ENCODE results near the gene NENF.

DNA sequence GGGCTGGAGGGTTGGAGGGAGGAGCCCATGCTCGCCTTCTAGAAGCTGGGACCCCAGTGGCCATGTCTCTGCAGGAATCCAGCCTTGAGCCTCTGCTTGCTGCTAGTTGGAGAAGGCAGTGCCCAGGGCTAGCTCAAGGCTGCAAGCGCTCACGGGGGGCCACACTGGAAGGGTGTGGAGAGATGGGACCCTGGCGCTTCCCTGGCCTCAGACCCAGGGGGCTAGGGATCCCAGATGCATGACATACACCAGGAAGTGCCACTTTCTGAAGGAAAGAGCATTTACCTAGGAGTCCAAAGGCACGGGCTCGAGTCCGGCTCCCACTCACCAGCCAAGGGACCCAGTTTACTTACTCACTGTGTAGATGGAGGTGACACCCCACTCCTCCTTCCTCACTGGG lies 32.6 kb downstream of the NENF start:
- TF ChIP-seq ZNF565 (CRISPR knock-in tag; conservative IDR thresholded peaks at IDR 0.05; ENCODE audit: low read depth) (no peak), ZFP30 (CRISPR knock-in tag; IDR thresholded peaks at IDR 0.05) (no peak), ZNF8 (CRISPR knock-in tag; IDR thresholded peaks at IDR 0.05) (no peak), BACH2 (CRISPR knock-in tag; IDR thresholded peaks at IDR 0.05; ENCODE audit: borderline replicate concordance) (no peak), PATZ1 (CRISPR knock-in tag; IDR thresholded peaks at IDR 0.05; ENCODE audit: borderline replicate concordance) (no peak), RARB (CRISPR knock-in tag; IDR thresholded peaks at IDR 0.05) (no peak), ISL1 (CRISPR knock-in tag; IDR thresholded peaks at IDR 0.05) (no peak), CSDC2 (CRISPR knock-in tag; IDR thresholded peaks at IDR 0.05) (no peak)
